ENCODE data around the gene IKZF4. TPM values are rescaled to one million over a fixed set of nuclear protein-coding genes. Genes with fewer than 3 reads are reported as not detected.

The IKZF4 gene
- total RNA-seq, 3 donors from 2014 or later: 2.9 to 4.6 (median 4.2) TPM

DNA sequence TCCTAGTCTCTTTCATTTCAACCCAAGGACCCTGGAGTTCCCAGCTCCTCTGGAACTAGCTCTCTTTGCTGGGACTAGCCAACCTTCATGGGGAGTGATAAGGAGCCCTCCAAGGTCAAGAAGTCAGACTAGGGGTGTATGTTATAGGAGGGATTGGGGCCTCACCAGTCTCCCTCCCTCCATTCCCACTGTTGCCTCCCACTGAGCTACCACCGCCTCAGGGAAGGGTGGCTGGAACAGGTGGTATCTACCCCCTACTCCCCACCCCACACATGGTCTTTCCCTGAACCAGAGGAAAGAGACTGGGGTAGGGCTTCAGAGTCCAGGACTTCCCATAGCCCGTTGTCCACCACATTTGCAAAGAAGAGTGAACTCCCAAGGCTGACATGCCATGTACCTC is 61.5 kb downstream of the IKZF4 start:
- no peaks in the 10 kb centered on the region for H3K27me3 ChIP-seq
- peak overlapping the region; percentile 88 to 91 for H3K27ac ChIP-seq
- TF ChIP-seq POLR2AphosphoS5 (IDR thresholded peaks at IDR 0.05): no peak
- no peak for TF ChIP-seq POLR2A (IDR thresholded peaks at IDR 0.05)
- TF ChIP-seq, protein P1, sequence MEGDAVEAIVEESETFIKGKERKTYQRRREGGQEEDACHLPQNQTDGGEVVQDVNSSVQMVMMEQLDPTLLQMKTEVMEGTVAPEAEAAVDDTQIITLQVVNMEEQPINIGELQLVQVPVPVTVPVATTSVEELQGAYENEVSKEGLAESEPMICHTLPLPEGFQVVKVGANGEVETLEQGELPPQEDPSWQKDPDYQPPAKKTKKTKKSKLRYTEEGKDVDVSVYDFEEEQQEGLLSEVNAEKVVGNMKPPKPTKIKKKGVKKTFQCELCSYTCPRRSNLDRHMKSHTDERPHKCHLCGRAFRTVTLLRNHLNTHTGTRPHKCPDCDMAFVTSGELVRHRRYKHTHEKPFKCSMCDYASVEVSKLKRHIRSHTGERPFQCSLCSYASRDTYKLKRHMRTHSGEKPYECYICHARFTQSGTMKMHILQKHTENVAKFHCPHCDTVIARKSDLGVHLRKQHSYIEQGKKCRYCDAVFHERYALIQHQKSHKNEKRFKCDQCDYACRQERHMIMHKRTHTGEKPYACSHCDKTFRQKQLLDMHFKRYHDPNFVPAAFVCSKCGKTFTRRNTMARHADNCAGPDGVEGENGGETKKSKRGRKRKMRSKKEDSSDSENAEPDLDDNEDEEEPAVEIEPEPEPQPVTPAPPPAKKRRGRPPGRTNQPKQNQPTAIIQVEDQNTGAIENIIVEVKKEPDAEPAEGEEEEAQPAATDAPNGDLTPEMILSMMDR (IDR thresholded peaks at IDR 0.05): no peak
- DNase-seq (ENCODE audit: low spot score in 2 of 2): no peak
- intact Hi-C loops (cut with DNase I; ENCODE audit: low total_unique reads): no loop called here
- H3K36me3 ChIP-seq: no peaks in the 10 kb centered on the region
- peaks cover 0 to 9% of the 10 kb centered on the region in 2 donors for H3K4me1 ChIP-seq
- H3K9me3 ChIP-seq: no peaks in the 10 kb centered on the region
- peak overlapping the region in 2 of 3 donors; percentile 70 to 82 for H3K4me3 ChIP-seq

DNA sequence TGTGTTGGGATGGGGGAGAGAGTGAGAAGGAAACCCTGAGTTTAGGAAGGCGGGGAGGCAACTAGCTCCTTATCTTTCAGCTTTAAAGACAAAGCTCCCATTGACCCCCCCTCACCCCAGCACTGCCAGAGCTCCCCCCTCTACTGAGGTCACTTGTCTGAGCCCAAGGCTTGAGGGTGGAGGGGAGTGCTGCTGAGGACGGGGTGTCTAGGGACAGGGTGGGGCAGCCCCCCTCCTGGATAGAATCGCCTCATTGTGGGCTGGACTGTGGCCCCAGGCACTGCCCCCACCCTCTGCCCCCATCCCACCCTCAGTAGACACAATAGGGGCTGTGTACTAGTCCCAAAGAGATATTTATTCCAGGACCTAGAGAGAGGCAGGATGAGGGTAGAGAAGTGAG is 62.1 kb downstream of the IKZF4 start:
- H3K4me3 ChIP-seq: peak overlapping the region in 1 of 3 donors; percentile 3

DNA sequence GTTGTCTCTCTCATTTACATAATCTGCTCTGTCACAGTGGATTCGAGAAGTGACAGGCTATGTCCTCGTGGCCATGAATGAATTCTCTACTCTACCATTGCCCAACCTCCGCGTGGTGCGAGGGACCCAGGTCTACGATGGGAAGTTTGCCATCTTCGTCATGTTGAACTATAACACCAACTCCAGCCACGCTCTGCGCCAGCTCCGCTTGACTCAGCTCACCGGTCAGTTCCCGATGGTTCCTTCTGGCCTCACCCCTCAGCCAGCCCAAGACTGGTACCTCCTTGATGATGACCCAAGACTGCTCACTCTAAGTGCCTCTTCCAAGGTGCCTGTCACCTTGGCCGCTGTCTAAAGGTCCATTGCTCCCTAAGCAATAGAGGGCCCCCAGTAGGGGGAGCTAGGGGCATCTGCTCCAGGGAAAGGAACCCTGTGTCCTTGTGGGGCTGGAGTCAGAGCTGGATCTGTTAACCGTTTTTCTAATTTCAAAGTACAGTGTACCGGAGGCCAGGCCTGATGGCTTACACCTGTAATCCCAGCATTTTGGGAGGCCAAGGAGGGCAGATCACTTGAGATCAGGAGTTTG is 64.2 kb downstream of the IKZF4 start:
- no peak for DNase-seq (ENCODE audit: low spot score in 2 of 2)
- no peaks in the 10 kb centered on the region for H3K9me3 ChIP-seq
- H3K27ac ChIP-seq: peak overlapping the region; percentile 31 to 32
- TF ChIP-seq POLR2A (IDR thresholded peaks at IDR 0.05) (no peak), POLR2AphosphoS5 (IDR thresholded peaks at IDR 0.05) (no peak)
- TF ChIP-seq, protein P1 (IDR thresholded peaks at IDR 0.05): no peak
- H3K36me3 ChIP-seq: no peaks in the 10 kb centered on the region
- H3K27me3 ChIP-seq: no peaks in the 10 kb centered on the region
- H3K4me3 ChIP-seq: no peak overlapping the region
- intact Hi-C loops (cut with DNase I; ENCODE audit: low total_unique reads): no loop called here
- peaks cover 0 to 9% of the 10 kb centered on the region in 2 donors for H3K4me1 ChIP-seq

More for the DNA sequence above, 62.1 kb downstream of the IKZF4 start:
- intact Hi-C loops (cut with DNase I; ENCODE audit: low total_unique reads): no loop called here
- Histone ChIP-seq H3K4me1 (peaks cover 0 to 9% of the 10 kb centered on the region in 2 donors), H3K36me3 (no peaks in the 10 kb centered on the region), H3K9me3 (no peaks in the 10 kb centered on the region), H3K27ac (peak overlapping the region; percentile 40 to 88), H3K27me3 (no peaks in the 10 kb centered on the region)
- DNase-seq (ENCODE audit: low spot score in 2 of 2): no peak
- TF ChIP-seq, protein P1 (IDR thresholded peaks at IDR 0.05): no peak
- no peak for TF ChIP-seq POLR2AphosphoS5 (IDR thresholded peaks at IDR 0.05)
- no peak for TF ChIP-seq POLR2A (IDR thresholded peaks at IDR 0.05)

DNA sequence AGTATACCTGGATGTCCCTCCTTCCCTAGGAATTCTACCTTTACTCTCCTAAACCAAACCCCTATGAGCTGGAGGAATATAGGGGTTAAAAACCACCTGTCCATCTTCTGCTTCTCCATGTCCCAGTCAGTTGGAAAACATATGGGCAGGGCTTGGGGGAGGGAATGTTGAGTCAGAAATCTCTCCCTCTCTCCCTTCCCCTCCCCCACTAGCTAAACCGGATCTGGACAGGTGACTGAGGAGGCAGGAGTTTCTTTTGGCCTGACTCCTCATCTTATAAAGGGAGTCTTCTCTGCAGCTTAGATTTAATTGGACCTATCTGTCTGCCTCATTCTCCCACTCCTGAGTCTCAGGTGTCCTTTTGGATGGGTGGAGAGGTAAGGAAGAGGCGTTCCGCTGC is 65.3 kb downstream of the IKZF4 start:
- H3K4me3 ChIP-seq: no peak overlapping the region
- peak; percentile 67 to 76 for DNase-seq (ENCODE audit: low spot score in 2 of 2)
- H3K27ac ChIP-seq: peak overlapping the region; percentile 71 to 81
- no peaks in the 10 kb centered on the region for H3K27me3 ChIP-seq
- no peaks in the 10 kb centered on the region for H3K36me3 ChIP-seq
- TF ChIP-seq POLR2AphosphoS5 (IDR thresholded peaks at IDR 0.05): peak in 2 of 3 donors; percentile 32 to 44
- TF ChIP-seq, protein P1 (IDR thresholded peaks at IDR 0.05): no peak
- intact Hi-C loops (cut with DNase I; ENCODE audit: low total_unique reads): no loop called here
- peaks cover 0 to 9% of the 10 kb centered on the region in 2 donors for H3K4me1 ChIP-seq
- H3K9me3 ChIP-seq: no peaks in the 10 kb centered on the region

DNA sequence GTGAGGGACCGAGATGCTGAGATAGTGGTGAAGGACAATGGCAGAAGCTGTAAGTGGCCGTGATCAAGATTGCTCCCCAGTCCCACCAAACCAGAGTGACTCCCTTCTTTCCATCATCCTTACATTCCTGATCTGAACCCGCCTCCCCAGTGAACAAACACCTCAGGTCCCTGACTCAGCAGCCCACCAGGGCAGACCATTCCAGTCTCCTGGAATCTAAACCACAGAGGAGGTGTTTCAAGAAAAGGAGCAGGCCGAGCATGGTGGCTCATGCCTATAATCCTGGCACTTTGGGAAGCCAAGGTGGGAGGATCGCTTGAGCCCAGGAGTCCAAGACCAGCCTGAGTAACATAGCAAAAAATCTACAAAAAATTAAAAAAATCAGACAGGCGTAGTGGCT is 65.8 kb downstream of the IKZF4 start:
- intact Hi-C loops (cut with DNase I; ENCODE audit: low total_unique reads): no loop called here
- DNase-seq (ENCODE audit: low spot score in 2 of 2): no peak
- no peaks in the 10 kb centered on the region for H3K27me3 ChIP-seq
- H3K4me1 ChIP-seq: peaks cover 0 to 9% of the 10 kb centered on the region in 2 donors
- TF ChIP-seq POLR2A (IDR thresholded peaks at IDR 0.05) (no peak), POLR2AphosphoS5 (IDR thresholded peaks at IDR 0.05) (no peak)
- TF ChIP-seq, protein P1 (IDR thresholded peaks at IDR 0.05): no peak
- H3K4me3 ChIP-seq: no peak overlapping the region
- H3K36me3 ChIP-seq: no peaks in the 10 kb centered on the region
- peak overlapping the region; percentile 71 to 81 for H3K27ac ChIP-seq
- H3K9me3 ChIP-seq: no peaks in the 10 kb centered on the region
